Nephron progenitor cell (in vitro differentiated cells): ENCODE data around the gene CAB39L.

Experiments
- DNase-seq: peaks from one replicate; pipeline ENCODE4 v3.0.0; 2021
- H3K27ac Mint-ChIP-seq: 2 replicates; pipeline ENCODE4 v1.8.0; 2021; ENCODE audit warnings: mild to moderate bottlenecking, moderate library complexity, mixed read lengths
- H3K27me3 Mint-ChIP-seq: 2 replicates; pipeline ENCODE4 v1.8.0; 2021; ENCODE audit warnings: mild to moderate bottlenecking, low read depth, mixed read lengths; ENCODE audit not compliant: poor library complexity
- H3K36me3 Mint-ChIP-seq: 2 replicates; pipeline ENCODE4 v1.8.0; 2021; ENCODE audit warnings: low read depth, mixed read lengths
- H3K4me1 Mint-ChIP-seq: 2 replicates; pipeline ENCODE4 v1.8.0; 2021; ENCODE audit warnings: mixed read lengths
- H3K4me3 Mint-ChIP-seq: 2 replicates; pipeline ENCODE4 v1.8.0; 2021; ENCODE audit warnings: mild to moderate bottlenecking, moderate library complexity, mixed read lengths
- H3K9me3 Mint-ChIP-seq: 2 replicates; pipeline ENCODE4 v1.8.0; 2021; ENCODE audit warnings: mild to moderate bottlenecking, moderate library complexity, mixed read lengths
- TF ChIP-seq, protein P1 (sequence below): fragments of 200-600 bp; sonication (generic); IDR thresholded peaks from 2 replicates; pipeline ENCODE4 v1.5.0; 2021; ENCODE audit warnings: antibody characterized with exemption

The CAB39L gene

DNA sequence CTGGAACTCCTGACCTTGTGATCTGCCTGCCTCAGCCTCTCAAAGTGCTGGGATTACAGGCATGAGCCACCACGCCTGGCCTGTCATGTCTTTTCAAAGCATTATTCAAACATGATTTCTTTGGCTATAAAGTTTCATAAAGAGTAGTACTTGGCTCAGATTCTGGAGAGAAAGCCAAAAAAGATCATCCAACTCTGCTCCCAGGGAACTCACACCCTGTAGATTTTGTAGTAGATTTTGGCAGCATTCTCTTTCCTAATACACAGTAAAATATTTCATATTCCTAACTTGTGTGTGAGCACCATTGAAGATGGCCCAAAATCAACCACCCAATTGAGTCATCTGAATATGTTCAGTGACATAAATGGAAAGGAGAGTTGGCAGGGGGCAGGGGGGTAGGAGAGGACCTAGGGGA is 48.4 kb downstream of the CAB39L start:
- no peak for DNase-seq
- TF ChIP-seq, protein P1, sequence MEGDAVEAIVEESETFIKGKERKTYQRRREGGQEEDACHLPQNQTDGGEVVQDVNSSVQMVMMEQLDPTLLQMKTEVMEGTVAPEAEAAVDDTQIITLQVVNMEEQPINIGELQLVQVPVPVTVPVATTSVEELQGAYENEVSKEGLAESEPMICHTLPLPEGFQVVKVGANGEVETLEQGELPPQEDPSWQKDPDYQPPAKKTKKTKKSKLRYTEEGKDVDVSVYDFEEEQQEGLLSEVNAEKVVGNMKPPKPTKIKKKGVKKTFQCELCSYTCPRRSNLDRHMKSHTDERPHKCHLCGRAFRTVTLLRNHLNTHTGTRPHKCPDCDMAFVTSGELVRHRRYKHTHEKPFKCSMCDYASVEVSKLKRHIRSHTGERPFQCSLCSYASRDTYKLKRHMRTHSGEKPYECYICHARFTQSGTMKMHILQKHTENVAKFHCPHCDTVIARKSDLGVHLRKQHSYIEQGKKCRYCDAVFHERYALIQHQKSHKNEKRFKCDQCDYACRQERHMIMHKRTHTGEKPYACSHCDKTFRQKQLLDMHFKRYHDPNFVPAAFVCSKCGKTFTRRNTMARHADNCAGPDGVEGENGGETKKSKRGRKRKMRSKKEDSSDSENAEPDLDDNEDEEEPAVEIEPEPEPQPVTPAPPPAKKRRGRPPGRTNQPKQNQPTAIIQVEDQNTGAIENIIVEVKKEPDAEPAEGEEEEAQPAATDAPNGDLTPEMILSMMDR: no peak
- Mint-ChIP-seq H3K9me3 (peaks cover 6% of the 10 kb centered on the region), H3K4me3 (no peak overlapping the region), H3K4me1 (no peaks in the 10 kb centered on the region), H3K27me3 (peaks cover 6% of the 10 kb centered on the region), H3K36me3 (peaks cover 6% of the 10 kb centered on the region), H3K27ac (no peak overlapping the region)

DNA sequence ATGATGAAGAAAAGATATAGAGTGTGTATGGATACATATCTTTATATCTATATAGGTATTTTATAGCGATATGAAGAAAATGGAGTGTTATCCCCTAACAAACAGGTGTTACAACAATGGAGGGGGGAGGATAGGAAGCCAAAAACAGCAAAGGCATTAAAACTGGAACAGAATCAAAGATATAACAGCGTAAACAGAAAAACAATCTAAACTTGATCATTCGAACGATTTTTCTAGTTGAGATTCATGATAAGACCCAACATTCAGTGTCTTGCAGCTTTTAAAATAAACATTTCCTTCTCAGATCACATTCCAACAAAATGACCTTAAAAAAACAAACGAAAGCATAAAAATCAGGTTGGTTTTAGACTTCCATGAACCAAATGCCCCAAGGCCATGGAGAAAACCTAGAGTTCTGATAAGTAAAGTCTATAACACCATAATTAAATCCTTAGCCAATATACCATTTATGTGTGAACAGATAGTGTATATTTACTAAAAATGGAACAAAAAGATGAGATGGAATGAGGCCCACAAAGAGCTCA is 55.7 kb downstream of the CAB39L start:
- Mint-ChIP-seq H3K27me3 (peaks cover 6% of the 10 kb centered on the region), H3K9me3 (peaks cover 20% of the 10 kb centered on the region), H3K36me3 (peaks cover 21% of the 10 kb centered on the region), H3K4me1 (peaks cover 7% of the 10 kb centered on the region), H3K27ac (no peak overlapping the region), H3K4me3 (no peak overlapping the region)
- DNase-seq: no peak
- TF ChIP-seq, protein P1: no peak

DNA sequence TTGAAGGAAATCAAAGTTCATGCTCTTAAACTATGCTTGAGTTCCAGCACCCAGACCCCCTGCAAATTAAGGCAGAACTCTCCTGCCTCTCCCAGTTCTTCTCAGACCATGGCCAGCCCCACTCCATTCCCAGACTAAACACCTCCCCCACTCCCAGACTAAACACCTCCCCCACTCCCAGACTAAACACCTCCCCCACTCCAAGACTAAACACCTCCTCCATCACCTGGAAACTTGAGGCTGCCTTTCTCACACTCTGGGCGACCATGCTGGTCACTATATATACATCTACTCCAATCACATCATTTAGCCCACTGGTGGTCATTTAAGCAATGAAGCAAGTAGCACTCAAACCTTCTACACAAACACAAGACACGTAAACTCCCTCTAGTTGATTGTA is 57.2 kb downstream of the CAB39L start:
- TF ChIP-seq, protein P1: no peak
- Mint-ChIP-seq H3K4me3 (no peak overlapping the region), H3K4me1 (peaks cover 7% of the 10 kb centered on the region), H3K36me3 (peaks cover 18% of the 10 kb centered on the region), H3K27ac (no peak overlapping the region), H3K27me3 (peaks cover under 1% of the 10 kb centered on the region), H3K9me3 (peaks cover 17% of the 10 kb centered on the region)
- DNase-seq: no peak

DNA sequence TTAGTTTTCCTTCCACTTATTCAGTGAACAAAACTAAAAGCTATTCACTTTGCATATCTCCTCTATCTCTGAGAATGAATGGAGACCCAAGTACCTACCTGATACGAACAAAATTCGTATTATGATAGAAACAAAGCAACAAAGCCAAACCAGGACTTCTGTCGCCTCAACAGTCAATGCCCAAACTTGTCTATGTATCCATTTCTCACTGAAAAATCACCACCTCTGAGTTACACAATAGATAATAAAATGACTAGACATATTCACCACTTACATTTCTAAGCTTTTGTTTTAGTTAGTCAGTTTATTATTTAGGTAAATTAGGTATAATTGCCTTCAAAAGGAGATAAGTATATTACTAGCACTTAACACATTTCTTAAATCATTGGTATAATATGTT is 67.7 kb downstream of the CAB39L start:
- H3K27me3 Mint-ChIP-seq: no peaks in the 10 kb centered on the region
- H3K27ac Mint-ChIP-seq: no peak overlapping the region
- H3K36me3 Mint-ChIP-seq: peaks cover 14% of the 10 kb centered on the region
- peaks cover 12% of the 10 kb centered on the region for H3K9me3 Mint-ChIP-seq
- no peak for DNase-seq
- H3K4me1 Mint-ChIP-seq: peaks cover 28% of the 10 kb centered on the region
- H3K4me3 Mint-ChIP-seq: no peak overlapping the region
- TF ChIP-seq, protein P1: no peak

DNA sequence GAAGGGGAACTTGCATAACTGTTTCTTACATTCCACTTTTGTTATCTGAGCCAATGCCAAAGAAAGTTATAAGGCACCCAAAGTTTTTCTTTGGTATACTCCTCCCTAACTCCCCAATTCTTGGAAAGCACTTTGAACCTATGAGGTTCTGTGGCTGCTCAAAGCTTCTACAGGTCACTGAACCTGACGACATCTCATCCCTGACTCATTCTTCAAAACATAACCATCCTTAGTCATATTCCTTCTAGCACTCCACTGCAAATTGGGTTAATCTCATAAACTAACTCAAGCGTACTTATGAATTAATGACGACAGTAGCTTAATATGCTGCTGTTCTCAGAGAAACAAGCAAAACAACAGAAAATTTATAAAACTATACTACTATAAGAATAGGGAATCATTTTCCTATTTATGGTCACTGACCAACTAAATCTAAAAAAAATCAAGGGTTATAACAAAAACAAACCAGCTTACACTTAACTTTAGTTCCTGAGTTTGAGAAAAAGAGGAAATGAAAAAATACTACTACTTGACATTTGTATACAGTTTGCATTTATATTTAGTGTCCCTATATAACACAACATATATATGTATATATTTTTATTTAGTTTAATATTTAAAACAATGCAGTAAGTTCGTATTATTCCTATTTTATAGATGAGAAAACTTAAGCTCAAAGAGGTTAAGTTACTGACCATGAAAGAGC is 69.1 kb downstream of the CAB39L start:
- H3K27ac Mint-ChIP-seq: no peak overlapping the region
- TF ChIP-seq, protein P1: no peak
- no peaks in the 10 kb centered on the region for H3K27me3 Mint-ChIP-seq
- H3K4me3 Mint-ChIP-seq: no peak overlapping the region
- H3K4me1 Mint-ChIP-seq: peaks cover 38% of the 10 kb centered on the region
- DNase-seq: no peak
- peaks cover 7% of the 10 kb centered on the region for H3K36me3 Mint-ChIP-seq
- H3K9me3 Mint-ChIP-seq: peaks cover 6% of the 10 kb centered on the region

DNA sequence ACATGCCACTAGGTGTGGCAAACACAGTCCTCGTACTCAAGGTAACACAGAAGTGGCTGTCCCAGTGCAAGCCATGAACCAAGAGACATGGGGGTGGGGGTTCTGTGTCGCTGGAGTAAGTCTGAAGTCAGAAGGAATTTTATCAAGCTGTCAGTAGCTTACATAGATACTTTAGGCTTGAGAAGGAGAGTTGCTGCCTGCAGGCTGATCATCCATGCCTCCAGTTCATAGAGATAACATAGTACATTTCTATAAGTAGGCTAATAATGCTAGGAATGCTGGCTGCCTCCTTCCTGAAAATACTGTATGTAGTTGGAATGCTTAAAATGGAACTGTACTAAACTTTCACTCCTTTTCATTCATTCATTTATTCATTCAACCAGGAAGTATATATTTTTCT is 70.1 kb downstream of the CAB39L start:
- no peaks in the 10 kb centered on the region for H3K27me3 Mint-ChIP-seq
- peaks cover 7% of the 10 kb centered on the region for H3K36me3 Mint-ChIP-seq
- H3K4me3 Mint-ChIP-seq: no peak overlapping the region
- H3K4me1 Mint-ChIP-seq: peaks cover 38% of the 10 kb centered on the region
- H3K27ac Mint-ChIP-seq: no peak overlapping the region
- TF ChIP-seq, protein P1: no peak
- peaks cover 6% of the 10 kb centered on the region for H3K9me3 Mint-ChIP-seq
- DNase-seq: no peak
